ENCODE measurements around the gene KRT4. TPM values are rescaled to one million over a fixed set of nuclear protein-coding genes. Genes with fewer than 3 reads are reported as not detected.

Gene KRT4
- total and polyA plus RNA-seq, 2 donors from 2014 or later: 0.15 TPM; not detected in 1

GRCh38 chr12:52783563-52784316, 30.2 kb downstream of the KRT4 start:
- FAIRE-seq (no peak), DNase-seq (no peak)
- intact Hi-C loops (cut with DNase I): no loop called here
- TF ChIP-seq, protein P1, sequence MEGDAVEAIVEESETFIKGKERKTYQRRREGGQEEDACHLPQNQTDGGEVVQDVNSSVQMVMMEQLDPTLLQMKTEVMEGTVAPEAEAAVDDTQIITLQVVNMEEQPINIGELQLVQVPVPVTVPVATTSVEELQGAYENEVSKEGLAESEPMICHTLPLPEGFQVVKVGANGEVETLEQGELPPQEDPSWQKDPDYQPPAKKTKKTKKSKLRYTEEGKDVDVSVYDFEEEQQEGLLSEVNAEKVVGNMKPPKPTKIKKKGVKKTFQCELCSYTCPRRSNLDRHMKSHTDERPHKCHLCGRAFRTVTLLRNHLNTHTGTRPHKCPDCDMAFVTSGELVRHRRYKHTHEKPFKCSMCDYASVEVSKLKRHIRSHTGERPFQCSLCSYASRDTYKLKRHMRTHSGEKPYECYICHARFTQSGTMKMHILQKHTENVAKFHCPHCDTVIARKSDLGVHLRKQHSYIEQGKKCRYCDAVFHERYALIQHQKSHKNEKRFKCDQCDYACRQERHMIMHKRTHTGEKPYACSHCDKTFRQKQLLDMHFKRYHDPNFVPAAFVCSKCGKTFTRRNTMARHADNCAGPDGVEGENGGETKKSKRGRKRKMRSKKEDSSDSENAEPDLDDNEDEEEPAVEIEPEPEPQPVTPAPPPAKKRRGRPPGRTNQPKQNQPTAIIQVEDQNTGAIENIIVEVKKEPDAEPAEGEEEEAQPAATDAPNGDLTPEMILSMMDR (IDR thresholded peaks at IDR 0.05; ENCODE audit: borderline replicate concordance, extremely low read depth, insufficient read depth): no peak
- Histone ChIP-seq H3K9ac (ENCODE audit: low read length in 3 of 3) (no peak overlapping the region), H3K27ac (ENCODE audit: low read depth in 2 of 2, low read length in 2 of 2) (no peak overlapping the region), H3K36me3 (ENCODE audit: control insufficient read depth in 2 of 3, insufficient read depth in 3 of 3, low read length in 3 of 3) (no peaks in the 10 kb centered on the region), H3K9me3 (ENCODE audit: control insufficient read depth in 2 of 3, insufficient read depth in 1 of 3, low read length in 3 of 3) (no peaks in the 10 kb centered on the region), H3K4me3 (ENCODE audit: low read length in 3 of 3) (no peak overlapping the region), H3K4me1 (ENCODE audit: control insufficient read depth in 2 of 3, insufficient read depth in 2 of 3, low read depth in 1 of 3, low read length in 3 of 3) (no peaks in the 10 kb centered on the region), H3K27me3 (ENCODE audit: control insufficient read depth, insufficient read depth, low read length) (peaks cover 2% of the 10 kb centered on the region)

DNA sequence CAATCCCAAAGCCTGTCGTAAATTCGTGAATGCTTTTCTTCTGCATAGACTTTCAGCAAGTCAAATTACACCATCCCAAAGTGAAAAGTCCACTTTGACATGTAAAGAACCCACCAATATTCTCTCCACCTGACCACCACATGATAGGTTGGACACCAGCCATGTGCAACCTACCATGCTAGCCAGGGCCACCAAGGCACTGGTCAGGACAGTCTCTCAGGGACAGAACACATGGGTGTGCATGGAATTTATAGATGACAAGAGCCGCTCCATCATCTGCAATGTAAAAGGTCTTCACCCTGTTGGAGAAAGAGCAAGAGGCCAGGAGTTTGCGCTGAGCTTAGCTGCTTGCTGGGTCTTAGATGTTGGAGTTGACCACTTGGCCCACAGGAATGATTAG, 31.4 kb downstream of the KRT4 start:
- FAIRE-seq (no peak), DNase-seq (no peak)
- no peaks in the 10 kb centered on the region for H3K9me3 ChIP-seq (ENCODE audit: control insufficient read depth in 2 of 3, insufficient read depth in 1 of 3, low read length in 3 of 3)
- no peak overlapping the region for H3K9ac ChIP-seq (ENCODE audit: low read length in 3 of 3)
- H3K27me3 ChIP-seq (ENCODE audit: control insufficient read depth, insufficient read depth, low read length): peaks cover 2% of the 10 kb centered on the region
- no peaks in the 10 kb centered on the region for H3K36me3 ChIP-seq (ENCODE audit: control insufficient read depth in 2 of 3, insufficient read depth in 3 of 3, low read length in 3 of 3)
- no peak overlapping the region for H3K4me3 ChIP-seq (ENCODE audit: low read length in 3 of 3)
- H3K4me1 ChIP-seq (ENCODE audit: control insufficient read depth in 2 of 3, insufficient read depth in 2 of 3, low read depth in 1 of 3, low read length in 3 of 3): no peaks in the 10 kb centered on the region
- intact Hi-C loops (cut with DNase I): no loop called here
- no peak overlapping the region for H3K27ac ChIP-seq (ENCODE audit: low read depth in 2 of 2, low read length in 2 of 2)
- TF ChIP-seq, protein P1 (IDR thresholded peaks at IDR 0.05; ENCODE audit: borderline replicate concordance, extremely low read depth, insufficient read depth): no peak

DNA sequence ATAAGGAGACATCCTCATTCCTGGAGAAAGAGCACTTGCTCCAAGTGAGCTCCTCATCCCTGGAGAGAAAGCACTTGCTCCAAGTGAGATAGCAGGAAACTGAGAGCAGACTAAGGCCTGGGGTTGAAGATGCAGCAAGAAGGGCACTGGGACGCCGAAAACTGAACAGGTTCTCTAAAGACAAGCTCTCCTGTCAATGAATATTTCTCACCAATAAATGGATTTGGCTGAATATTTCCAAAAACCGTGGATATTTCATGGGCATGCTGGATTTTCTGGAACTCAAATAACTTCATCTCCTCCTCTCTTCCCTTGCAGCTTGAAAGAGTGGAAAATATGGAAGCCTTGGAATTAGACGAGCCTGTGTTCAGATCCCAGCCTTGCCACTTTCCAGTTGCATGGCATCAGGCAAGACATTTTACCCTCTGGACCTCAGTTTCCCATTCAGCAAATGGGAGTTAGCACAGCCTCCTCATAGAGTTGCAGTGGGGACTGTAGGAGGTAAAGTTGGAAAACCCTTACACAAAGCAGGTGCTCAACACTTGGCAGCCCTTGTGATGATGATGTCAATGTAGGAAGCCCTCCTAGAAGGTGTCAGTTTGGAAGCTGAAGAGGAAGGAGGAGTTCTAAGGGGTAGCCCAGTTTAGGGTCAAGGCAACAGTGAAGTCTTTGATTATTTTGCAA, 32.4 kb downstream of the KRT4 start:
- TF ChIP-seq, protein P1 (IDR thresholded peaks at IDR 0.05; ENCODE audit: borderline replicate concordance, extremely low read depth, insufficient read depth): no peak
- Histone ChIP-seq H3K36me3 (ENCODE audit: control insufficient read depth in 2 of 3, insufficient read depth in 3 of 3, low read length in 3 of 3) (no peaks in the 10 kb centered on the region), H3K4me3 (ENCODE audit: low read length in 3 of 3) (no peak overlapping the region), H3K27me3 (ENCODE audit: control insufficient read depth, insufficient read depth, low read length) (peaks cover 2% of the 10 kb centered on the region), H3K9ac (ENCODE audit: low read length in 3 of 3) (no peak overlapping the region), H3K9me3 (ENCODE audit: control insufficient read depth in 2 of 3, insufficient read depth in 1 of 3, low read length in 3 of 3) (no peaks in the 10 kb centered on the region), H3K4me1 (ENCODE audit: control insufficient read depth in 2 of 3, insufficient read depth in 2 of 3, low read depth in 1 of 3, low read length in 3 of 3) (no peaks in the 10 kb centered on the region), H3K27ac (ENCODE audit: low read depth in 2 of 2, low read length in 2 of 2) (no peak overlapping the region)
- FAIRE-seq: no peak
- intact Hi-C loops (cut with DNase I): no loop called here
- DNase-seq: no peak
